WI38 (cell line): Measurements from ENCODE around the gene AKAP9.
"Not testable (repeated sequence)": the region's sequence is repeated elsewhere in the genome, so short reads cannot be mapped to it uniquely, and the experiment has no call there.

ENCODE experiments used
- H3K4me3 ChIP-seq: 2 replicates; pipeline ENCODE4 v1.5.1; 2011; ENCODE audit warnings: low read depth, mild to moderate bottlenecking, control low read depth, low read length
- CTCF ChIP-seq: IDR thresholded peaks from 2 replicates; pipeline ENCODE4 v1.5.1; 2012; ENCODE audit warnings: low read depth, mild to moderate bottlenecking, control low read depth, low read length

AKAP9 gene

GRCh38 chr7:91961816-91962215 lies 21.2 kb downstream of the AKAP9 start:
- H3K4me3 ChIP-seq = no peak overlapping the region
- no peak for TF ChIP-seq CTCF

GRCh38 chr7:91962419-91962818 lies 21.8 kb downstream of the AKAP9 start:
- no peak overlapping the region for H3K4me3 ChIP-seq
- TF ChIP-seq CTCF = no peak

GRCh38 chr7:91967513-91967912 lies 26.9 kb downstream of the AKAP9 start:
- H3K4me3 ChIP-seq = not testable (repeated sequence)

- TF ChIP-seq CTCF = no peak
- no peak overlapping the region for H3K4me3 ChIP-seq
Measured at GRCh38 chr7:91973639-91974038, 33.0 kb downstream of the AKAP9 start.

- no peak for TF ChIP-seq CTCF
- H3K4me3 ChIP-seq = no peak overlapping the region
Measured at GRCh38 chr7:91974066-91974465, 33.4 kb downstream of the AKAP9 start.

GRCh38 chr7:91976743-91977142 lies 36.1 kb downstream of the AKAP9 start:
- H3K4me3 ChIP-seq = no peak overlapping the region
- no peak for TF ChIP-seq CTCF

GRCh38 chr7:91979590-91979989 lies 38.9 kb downstream of the AKAP9 start:
- no peak for TF ChIP-seq CTCF

GRCh38 chr7:91982352-91982751 lies 41.7 kb downstream of the AKAP9 start:
- not testable (repeated sequence) for H3K4me3 ChIP-seq

More at GRCh38 chr7:91979590-91979989, 38.9 kb downstream of the AKAP9 start:
- H3K4me3 ChIP-seq = no peak overlapping the region
